ENCODE measurements around the gene NPHS1. TPM values are rescaled to one million over a fixed set of nuclear protein-coding genes. Genes with fewer than 3 reads are reported as not detected.

NPHS1 gene
- total RNA-seq, 4 donors from 2014 or later, result not detected

GRCh38 chr19:35784503-35785338 lies 67.6 kb downstream of the NPHS1 start:
- H3K9me3 ChIP-seq, result no peaks in the 10 kb centered on the region
- no peak for ATAC-seq
- H3K27me3 ChIP-seq, result no peaks in the 10 kb centered on the region
- H3K4me1 ChIP-seq, result no peaks in the 10 kb centered on the region
- peaks cover 0 to 78% of the 10 kb centered on the region in 2 donors for H3K36me3 ChIP-seq
- no peak overlapping the region for H3K4me3 ChIP-seq
- no peak for TF ChIP-seq POLR2AphosphoS5 (IDR thresholded peaks at IDR 0.05)
- TF ChIP-seq CTCF (IDR thresholded peaks at IDR 0.05), result no peak
- TF ChIP-seq EP300 (IDR thresholded peaks at IDR 0.05), result no peak
- no peak for TF ChIP-seq POLR2A (IDR thresholded peaks at IDR 0.05)
- 70% methylated on average over 2 of the region's 45 CpGs; no CpG with 5 or more reads in 1 of the 2 donors for WGBS, 2 donors (ENCODE audit: low coverage in 1 of 2)
- no peak overlapping the region for H3K27ac ChIP-seq

- TF ChIP-seq POLR2AphosphoS5 (IDR thresholded peaks at IDR 0.05), result no peak
- no peak for TF ChIP-seq CTCF (IDR thresholded peaks at IDR 0.05)
- TF ChIP-seq POLR2A (IDR thresholded peaks at IDR 0.05), result no peak
- no peak for TF ChIP-seq EP300 (IDR thresholded peaks at IDR 0.05)
- Histone ChIP-seq H3K9me3 (no peaks in the 10 kb centered on the region), H3K27ac (no peak overlapping the region), H3K4me3 (no peak overlapping the region), H3K36me3 (peaks cover 0 to 85% of the 10 kb centered on the region in 2 donors), H3K27me3 (no peaks in the 10 kb centered on the region), H3K4me1 (no peaks in the 10 kb centered on the region)
- WGBS, 2 donors (ENCODE audit: low coverage in 1 of 2), result 84 to 86% methylated on average over 7 to 10 of the region's 28 CpGs
- ATAC-seq, result no peak
These were observed 68.6 kb downstream of the NPHS1 start for GRCh38 chr19:35783469-35784434.

DNA sequence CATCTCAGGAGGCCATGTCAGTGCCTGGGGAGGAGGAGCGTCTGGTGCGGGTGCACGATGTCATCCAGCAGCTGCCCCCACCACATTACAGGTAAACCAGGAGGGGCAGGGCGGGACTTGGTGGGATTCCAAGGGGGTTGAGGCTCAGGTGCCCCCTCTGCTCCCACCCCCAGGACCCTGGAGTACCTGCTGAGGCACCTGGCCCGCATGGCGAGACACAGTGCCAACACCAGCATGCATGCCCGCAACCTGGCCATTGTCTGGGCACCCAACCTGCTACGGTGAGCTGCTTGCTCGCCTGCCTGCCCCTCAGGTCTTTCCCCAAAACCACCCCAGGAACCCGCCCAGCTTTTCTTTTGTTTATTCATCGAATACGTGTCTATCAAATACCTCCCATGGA lies 69.7 kb downstream of the NPHS1 start:
- H3K9me3 ChIP-seq, result no peaks in the 10 kb centered on the region
- 87 to 100% methylated on average over 1 to 9 of the region's 12 CpGs for whole genome bisulfite sequencing, 2 donors (ENCODE audit: low coverage in 1 of 2)
- no peak overlapping the region for H3K4me3 ChIP-seq
- TF ChIP-seq CTCF (IDR thresholded peaks at IDR 0.05) (no peak), POLR2A (IDR thresholded peaks at IDR 0.05) (no peak)
- H3K4me1 ChIP-seq, result no peaks in the 10 kb centered on the region
- H3K36me3 ChIP-seq, result peaks cover 0 to 95% of the 10 kb centered on the region in 2 donors
- no peak for ATAC-seq
- no peaks in the 10 kb centered on the region for H3K27me3 ChIP-seq
- H3K27ac ChIP-seq, result no peak overlapping the region

DNA sequence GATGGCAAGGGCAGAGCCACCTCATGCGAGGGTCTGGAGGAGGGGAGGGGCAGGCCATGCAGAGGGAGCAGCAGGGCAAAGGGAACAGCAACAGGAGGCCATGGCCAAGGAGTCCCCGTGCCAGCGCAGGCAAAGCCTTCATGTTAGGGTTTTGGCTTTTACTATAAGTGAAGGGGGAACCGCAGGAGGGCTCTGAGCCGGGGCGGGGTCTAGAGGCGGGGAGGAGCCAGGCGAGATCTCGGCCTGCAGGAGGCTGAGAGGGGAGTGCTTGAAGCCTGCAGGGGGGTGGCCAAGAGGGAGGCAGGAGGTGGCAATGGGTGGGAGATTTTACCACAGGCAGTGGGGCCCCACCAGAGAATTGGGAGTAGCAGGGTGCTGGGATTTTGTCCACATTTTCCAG lies 70.7 kb downstream of the NPHS1 start:
- Histone ChIP-seq H3K4me1 (peaks cover 0 to 3% (median 0%) of the 10 kb centered on the region in 3 donors), H3K27me3 (no peaks in the 10 kb centered on the region), H3K27ac (no peak overlapping the region), H3K9me3 (no peaks in the 10 kb centered on the region), H3K4me3 (no peak overlapping the region), H3K36me3 (peaks cover 0 to 89% of the 10 kb centered on the region in 2 donors)
- 50 to 87% methylated on average over 2 to 8 of the region's 9 CpGs for WGBS, 2 donors (ENCODE audit: low coverage in 1 of 2)
- no peak for ATAC-seq
- TF ChIP-seq POLR2AphosphoS5 (IDR thresholded peaks at IDR 0.05), result no peak
- TF ChIP-seq POLR2A (IDR thresholded peaks at IDR 0.05), result no peak
- no peak for TF ChIP-seq CTCF (IDR thresholded peaks at IDR 0.05)
- no peak for TF ChIP-seq EP300 (IDR thresholded peaks at IDR 0.05)

All from gastroesophageal sphincter (tissue), 4 donors.